ENCODE data around the gene ELL. TPM values are rescaled to one million over a fixed set of nuclear protein-coding genes. Genes with fewer than 3 reads are reported as not detected.

ELL gene
- total RNA-seq, 6 experiments from 2014 or later: 15.7 to 17.8 (median 16.4) TPM

DNA sequence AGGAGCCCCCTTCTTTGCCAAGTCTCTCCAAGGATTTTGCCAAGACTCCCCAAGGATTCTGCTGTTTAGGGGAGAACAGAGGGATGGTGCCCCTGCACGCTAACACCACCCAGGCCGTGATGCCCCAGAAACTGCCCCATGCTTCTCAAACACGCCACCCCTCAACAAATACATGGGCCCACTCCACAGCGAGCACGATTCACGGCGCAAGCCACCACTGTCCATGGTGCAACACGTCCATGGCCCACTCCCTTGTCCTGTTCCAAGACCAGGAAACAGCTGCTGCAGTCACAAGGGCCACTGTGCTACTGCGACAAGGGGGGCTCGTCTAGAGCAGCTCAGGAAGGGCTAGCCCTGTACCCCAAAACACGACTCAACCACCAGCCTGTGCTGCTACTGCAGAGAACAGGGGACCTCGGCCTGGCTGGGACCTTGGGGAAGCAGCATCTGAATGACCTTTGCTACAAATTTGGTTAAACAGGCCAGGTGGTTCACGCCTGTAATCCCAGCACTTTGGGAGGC is 47.4 kb downstream of the ELL start:
- Mint-ChIP-seq H3K4me1 (ENCODE audit: low read depth) (peaks cover 39% of the 10 kb centered on the region), H3K4me3 (no peak overlapping the region), H3K36me3 (ENCODE audit: low read depth) (0 out of 2 replicates have a peak, but pooled peaks cover 5% of the 10 kb centered on the region), H3K27ac (no peak overlapping the region), H3K9me3 (no peaks in the 10 kb centered on the region), H3K27me3 (ENCODE audit: insufficient read depth) (peaks cover 1% of the 10 kb centered on the region; the same call in 1 of the 2 replicates)
- TF ChIP-seq, protein P1, sequence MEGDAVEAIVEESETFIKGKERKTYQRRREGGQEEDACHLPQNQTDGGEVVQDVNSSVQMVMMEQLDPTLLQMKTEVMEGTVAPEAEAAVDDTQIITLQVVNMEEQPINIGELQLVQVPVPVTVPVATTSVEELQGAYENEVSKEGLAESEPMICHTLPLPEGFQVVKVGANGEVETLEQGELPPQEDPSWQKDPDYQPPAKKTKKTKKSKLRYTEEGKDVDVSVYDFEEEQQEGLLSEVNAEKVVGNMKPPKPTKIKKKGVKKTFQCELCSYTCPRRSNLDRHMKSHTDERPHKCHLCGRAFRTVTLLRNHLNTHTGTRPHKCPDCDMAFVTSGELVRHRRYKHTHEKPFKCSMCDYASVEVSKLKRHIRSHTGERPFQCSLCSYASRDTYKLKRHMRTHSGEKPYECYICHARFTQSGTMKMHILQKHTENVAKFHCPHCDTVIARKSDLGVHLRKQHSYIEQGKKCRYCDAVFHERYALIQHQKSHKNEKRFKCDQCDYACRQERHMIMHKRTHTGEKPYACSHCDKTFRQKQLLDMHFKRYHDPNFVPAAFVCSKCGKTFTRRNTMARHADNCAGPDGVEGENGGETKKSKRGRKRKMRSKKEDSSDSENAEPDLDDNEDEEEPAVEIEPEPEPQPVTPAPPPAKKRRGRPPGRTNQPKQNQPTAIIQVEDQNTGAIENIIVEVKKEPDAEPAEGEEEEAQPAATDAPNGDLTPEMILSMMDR (IDR thresholded peaks at IDR 0.05): no peak
- DNase-seq: no peak

DNA sequence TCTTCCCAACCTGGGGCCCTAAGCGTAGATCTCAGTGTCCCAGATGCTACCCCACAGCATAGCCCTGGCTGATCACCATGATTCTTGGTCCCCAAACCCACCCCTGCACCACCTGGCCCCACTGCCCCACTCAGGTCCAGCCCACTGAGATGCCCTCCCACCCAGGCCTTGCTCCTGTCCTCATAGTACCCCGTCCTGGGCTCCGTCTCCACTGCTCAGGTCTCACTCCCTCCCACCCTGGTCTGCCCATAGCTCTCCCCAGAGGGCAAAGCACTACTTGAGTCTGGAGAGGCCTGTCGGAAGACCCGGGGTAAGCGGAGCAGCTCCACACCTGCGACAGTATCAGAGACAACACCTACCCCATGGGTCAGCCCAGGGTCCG is 48.2 kb downstream of the ELL start:
- DNase-seq: no peak
- 0 out of 2 replicates have a peak, but pooled peaks cover 5% of the 10 kb centered on the region for H3K36me3 Mint-ChIP-seq (ENCODE audit: low read depth)
- no peak overlapping the region for H3K4me3 Mint-ChIP-seq

DNA sequence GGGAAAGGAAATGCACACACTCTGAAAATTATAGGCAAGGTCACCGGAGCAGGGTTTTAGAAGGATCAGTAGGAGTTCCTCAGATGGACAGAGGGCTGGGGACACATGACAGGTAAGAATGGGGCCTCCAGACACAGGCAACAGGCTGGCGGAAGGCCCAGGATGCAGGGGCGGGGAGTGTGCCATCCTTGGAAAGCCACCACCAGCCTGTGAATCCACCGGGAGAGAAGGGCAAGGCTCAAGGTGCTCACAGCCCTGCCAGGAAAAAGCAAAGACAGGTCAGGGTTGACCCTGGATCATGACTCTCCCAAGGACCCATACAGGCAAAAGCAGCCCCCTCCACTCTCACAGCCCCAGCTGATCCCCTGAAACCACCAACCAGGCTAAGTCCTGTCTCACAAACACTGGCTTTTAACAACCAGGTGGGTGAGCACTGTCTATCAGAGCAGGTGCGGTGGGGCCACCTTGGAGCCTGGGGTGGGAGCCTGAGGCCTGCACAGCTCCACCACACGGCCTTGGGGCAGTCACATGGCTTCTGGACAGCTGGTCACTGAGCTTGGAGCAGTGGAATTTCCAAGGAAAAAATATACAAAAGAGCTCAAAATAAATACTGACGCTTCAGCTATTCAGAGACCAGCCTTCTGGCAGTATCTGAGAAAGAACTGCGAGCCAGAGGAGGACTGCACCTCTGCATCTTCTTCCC is 48.7 kb downstream of the ELL start:
- Mint-ChIP-seq H3K4me1 (ENCODE audit: low read depth) (peaks cover 38% of the 10 kb centered on the region), H3K9me3 (no peaks in the 10 kb centered on the region), H3K27me3 (ENCODE audit: insufficient read depth) (peaks cover 1% of the 10 kb centered on the region; the same call in 1 of the 2 replicates), H3K4me3 (no peak overlapping the region), H3K27ac (peak overlapping the region; percentile 38; the same call in 1 of the 2 replicates), H3K36me3 (ENCODE audit: low read depth) (0 out of 2 replicates have a peak, but pooled peaks cover 5% of the 10 kb centered on the region)
- TF ChIP-seq, protein P1 (IDR thresholded peaks at IDR 0.05): no peak
- DNase-seq: no peak

More for the DNA sequence above, 48.2 kb downstream of the ELL start:
- TF ChIP-seq, protein P1 (IDR thresholded peaks at IDR 0.05): no peak
- peaks cover 1% of the 10 kb centered on the region; the same call in 1 of the 2 replicates for H3K27me3 Mint-ChIP-seq (ENCODE audit: insufficient read depth)
- no peaks in the 10 kb centered on the region for H3K9me3 Mint-ChIP-seq
- H3K4me1 Mint-ChIP-seq (ENCODE audit: low read depth): peaks cover 35% of the 10 kb centered on the region
- H3K27ac Mint-ChIP-seq: peak overlapping the region; percentile 38; the same call in 1 of the 2 replicates

DNA sequence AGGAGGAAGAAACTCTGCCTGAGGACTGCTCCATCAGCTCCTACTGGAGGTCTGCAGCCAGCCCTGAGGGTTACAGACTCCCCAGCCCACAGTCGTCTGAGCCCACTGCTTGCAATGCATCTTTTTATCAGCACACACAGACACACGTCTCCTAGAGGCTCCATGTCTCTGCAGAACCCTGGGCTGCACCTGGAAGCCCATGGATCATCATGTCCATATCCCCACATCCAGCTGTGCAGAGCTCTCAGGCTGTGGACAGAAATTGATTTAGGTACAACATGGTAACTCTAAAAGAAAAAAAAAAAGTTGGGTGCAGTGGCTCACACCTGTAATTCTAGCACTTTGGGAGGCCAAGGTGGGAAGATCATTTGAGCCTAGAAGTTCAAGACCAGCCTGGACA is 51.1 kb downstream of the ELL start:
- H3K27me3 Mint-ChIP-seq (ENCODE audit: insufficient read depth): 0 out of 2 replicates have a peak, but pooled peaks cover 1% of the 10 kb centered on the region
- H3K9me3 Mint-ChIP-seq: no peaks in the 10 kb centered on the region
- H3K27ac Mint-ChIP-seq: no peak overlapping the region; the same call in 1 of the 2 replicates

DNA sequence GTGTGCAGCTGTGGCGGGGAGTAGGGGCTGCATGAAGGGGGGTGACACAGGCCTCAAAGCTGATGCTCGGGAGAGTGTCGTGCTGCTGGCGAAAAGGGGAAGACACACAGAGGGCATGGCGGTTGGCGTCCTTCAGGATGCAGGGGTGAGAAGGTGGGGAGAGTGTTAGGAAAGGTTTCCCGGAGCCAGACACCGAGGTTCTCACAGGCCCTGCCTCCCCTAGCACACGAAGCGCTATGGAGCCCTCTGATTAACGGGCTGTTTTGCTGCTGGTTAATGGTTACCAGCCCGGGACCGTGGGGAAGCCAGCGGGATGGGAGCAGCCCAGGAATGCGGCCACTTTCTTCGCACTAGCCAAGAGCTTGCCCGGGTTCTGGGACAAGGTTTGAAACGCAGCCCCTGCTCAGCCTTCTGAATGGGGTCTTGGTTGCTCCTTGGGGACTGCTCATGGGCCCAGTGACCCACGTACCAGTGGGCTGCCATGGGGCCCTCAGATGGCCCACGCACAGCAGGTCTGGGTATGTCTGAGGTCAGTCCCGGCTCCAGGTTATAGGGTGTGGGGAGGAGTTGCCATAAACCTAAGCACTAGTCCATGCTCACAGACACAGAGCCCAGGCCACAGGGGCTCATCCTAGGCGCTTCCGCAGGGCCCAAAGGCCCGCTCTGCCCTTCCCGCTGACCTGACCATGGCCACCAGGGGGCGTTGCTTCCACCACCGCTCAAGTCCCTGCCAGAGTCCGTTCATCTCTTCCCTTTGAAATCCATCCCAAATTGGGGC is 52.6 kb downstream of the ELL start:
- Mint-ChIP-seq H3K27ac (peak overlapping the region; percentile 68; the same call in 1 of the 2 replicates), H3K4me3 (no peak overlapping the region), H3K36me3 (ENCODE audit: low read depth) (peaks cover 3% of the 10 kb centered on the region; the same call in 1 of the 2 replicates), H3K4me1 (ENCODE audit: low read depth) (peaks cover 41% of the 10 kb centered on the region), H3K27me3 (ENCODE audit: insufficient read depth) (peaks cover 6% of the 10 kb centered on the region), H3K9me3 (no peaks in the 10 kb centered on the region)
- peak; percentile 32 for DNase-seq
- TF ChIP-seq, protein P1 (IDR thresholded peaks at IDR 0.05): peak; percentile 92

More for the DNA sequence above, 51.1 kb downstream of the ELL start:
- TF ChIP-seq, protein P1 (IDR thresholded peaks at IDR 0.05): no peak
- DNase-seq: no peak
- Mint-ChIP-seq H3K4me1 (ENCODE audit: low read depth) (peaks cover 34% of the 10 kb centered on the region), H3K4me3 (no peak overlapping the region), H3K36me3 (ENCODE audit: low read depth) (no peaks in the 10 kb centered on the region)
